RKO (cell line): ENCODE results near the gene BAG3.
A peak's percentile ranks its signal among the peaks of the same experiment; 100 is the strongest.
"Not testable (repeated sequence)": the region's sequence is repeated elsewhere in the genome, so short reads cannot be mapped to it uniquely, and the experiment has no call there.

ENCODE experiments used
- DNase-seq: peaks from one replicate; pipeline ENCODE4 v3.0.0-alpha.2; 2016; ENCODE audit warnings: low spot score

Gene BAG3

DNA sequence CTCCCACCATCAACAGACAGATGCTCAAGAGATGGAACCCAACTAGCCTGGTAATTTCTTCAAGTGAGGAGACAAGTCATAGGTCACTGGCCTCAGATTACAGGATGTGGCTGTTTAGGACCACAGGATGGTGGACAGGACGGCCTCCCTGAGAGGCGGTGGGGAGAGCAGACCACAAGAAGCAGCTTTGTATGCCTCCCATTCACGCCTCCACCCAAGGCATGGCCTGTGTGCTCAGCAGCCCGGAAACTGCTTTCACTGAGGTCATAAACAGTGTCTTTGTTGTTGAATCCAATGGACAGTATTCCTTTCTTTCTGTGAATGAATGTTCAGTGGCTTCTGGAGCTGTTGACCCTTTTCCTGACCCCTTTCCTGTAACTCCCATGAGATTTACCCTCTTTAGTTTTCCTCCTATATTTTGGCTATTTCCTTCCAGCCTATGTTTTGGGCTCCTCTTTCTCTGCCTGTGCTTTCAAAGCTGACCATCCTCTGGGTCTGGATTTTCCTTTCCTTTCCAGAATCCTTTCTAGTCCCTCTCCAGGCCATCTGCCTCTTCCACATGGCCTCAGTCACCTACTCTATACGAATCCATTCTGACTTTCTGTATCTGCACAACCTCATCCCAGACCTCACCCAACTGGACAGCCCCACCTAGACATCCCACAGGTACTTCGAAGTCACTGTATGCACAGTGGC, 42.2 kb downstream of the BAG3 start:
- DNase-seq, result no peak

DNA sequence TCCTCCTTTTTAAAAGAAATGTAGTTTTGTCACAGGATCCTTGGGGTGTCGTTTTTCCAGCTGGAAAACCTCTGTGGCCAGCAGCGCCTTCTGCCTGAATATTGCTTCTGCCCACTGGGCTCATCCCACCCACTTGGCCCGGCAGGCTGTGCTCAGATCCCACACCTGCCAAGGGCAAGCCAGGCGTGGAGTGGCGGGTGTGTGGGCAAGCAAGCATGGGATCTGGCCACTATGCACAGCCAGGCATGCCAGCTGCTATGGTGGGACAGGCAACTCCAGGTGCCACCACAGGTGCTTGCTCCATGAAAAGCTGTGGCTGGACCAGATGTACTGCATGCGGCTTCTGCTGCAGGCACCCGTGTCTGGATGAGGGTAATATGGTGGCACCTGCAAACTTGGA, 43.4 kb downstream of the BAG3 start:
- DNase-seq, result no peak

DNA sequence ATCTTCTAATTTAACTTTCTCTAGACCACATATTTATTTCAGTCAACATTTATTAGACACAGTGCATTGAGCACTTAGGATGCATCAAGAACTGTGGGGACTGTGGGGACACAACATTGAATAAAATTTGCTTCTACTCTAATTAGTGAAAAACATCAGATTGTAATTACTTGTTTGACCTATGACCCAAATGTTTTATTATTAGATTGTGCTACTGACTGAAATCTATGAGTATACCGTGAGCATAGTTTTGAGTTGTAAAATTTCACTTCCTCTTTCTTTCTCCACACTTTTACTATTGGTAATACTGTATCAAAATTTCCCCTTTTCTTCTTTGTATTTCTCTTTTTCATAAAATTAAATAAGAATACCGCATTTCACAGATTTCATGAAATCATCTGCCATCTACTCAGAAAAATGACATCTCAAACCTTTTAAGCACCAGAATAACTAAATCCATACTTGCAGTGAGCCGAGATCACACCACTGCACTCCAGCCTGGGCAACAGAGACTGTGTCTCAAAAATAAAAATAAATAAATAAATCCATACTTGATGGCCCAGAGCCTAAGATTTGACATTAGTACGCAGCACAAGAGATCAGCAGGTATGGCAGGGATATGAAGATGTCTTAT, 49.3 kb downstream of the BAG3 start:
- no peak for DNase-seq

DNA sequence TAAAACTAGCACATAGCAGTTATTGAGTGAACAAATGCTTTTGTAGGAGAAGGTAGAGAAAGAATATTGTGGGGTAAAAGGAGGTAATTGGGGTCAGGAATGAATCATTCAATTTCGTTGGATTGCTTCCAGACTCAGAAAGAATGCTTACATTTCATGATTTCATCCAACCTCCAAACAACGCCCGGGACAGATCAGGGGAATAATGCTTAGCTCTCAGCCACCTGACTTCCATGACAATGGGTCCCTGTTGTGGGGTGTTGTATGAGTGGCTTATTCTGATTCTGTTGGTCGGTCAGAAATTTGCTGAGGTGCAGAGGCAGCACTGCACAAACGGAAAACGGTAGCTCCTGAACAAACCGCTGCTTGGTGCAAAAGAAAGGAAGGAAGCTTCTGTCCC, 50.7 kb downstream of the BAG3 start:
- DNase-seq, result no peak

DNA sequence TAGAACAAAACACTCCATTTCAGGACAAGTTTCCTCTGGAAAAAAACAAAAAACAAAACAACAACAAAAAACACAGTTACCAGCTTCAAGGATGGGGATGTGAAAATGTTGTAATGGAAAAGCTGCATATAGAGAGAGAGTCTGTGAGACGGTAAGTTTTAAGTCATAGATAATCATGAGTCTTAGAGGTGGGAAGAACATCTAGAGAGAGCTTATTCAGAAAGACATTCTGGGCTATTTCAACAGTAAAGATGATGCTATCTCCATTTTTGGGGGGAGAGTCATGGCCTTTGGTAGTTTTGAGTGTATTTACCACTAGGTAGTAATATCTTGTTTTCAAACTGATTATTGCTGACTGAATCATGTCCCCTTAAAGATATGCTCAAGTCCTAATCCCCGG, 51.4 kb downstream of the BAG3 start:
- no peak for DNase-seq

DNA sequence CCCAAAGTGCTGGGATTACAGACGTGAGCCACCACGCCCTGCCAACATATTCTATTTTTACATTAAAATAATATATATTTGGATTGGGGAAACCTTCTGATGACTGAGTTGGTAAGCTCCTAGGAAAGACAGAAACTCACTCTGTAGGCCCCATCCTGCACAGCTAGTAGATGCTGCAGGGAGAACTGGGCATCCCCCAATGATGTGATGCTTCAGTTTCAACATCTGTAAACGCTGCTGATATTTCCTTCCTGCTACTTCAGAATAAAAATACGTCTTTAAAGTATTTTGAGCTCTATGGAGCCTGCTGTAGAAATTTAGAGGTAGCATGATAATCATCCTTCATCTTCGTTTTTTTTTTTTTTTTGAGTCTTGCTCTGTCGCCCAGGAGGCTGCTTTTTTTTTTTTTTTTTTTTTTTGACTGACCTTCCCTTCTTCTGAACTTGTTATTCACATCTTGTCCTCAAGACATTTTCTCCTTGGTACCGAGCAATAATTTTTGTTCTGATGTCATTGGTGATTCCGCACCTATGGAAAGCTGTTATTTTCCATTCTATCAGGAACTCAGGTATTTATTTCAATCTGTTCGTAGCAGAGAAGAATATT, 52.8 kb downstream of the BAG3 start:
- DNase-seq, result no peak

DNA sequence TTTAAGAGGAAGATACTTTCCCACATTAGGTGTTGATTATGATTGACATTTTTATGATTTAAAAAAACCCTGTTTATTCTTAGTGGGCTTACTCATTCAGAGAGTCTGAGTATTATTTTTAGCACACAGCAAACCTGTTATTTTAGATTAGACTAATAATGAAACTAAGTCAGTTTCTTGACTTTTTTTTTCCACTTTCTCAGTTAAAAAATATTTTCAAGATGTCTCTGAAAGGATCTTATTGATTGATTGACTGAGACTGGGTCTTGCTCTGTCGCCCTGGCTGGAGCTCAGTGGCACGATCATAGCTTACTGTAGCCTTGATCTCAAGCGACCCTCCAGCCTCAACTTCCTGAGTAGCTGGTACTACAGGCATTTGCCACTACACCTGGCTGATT, 54.3 kb downstream of the BAG3 start:
- no peak for DNase-seq

DNA sequence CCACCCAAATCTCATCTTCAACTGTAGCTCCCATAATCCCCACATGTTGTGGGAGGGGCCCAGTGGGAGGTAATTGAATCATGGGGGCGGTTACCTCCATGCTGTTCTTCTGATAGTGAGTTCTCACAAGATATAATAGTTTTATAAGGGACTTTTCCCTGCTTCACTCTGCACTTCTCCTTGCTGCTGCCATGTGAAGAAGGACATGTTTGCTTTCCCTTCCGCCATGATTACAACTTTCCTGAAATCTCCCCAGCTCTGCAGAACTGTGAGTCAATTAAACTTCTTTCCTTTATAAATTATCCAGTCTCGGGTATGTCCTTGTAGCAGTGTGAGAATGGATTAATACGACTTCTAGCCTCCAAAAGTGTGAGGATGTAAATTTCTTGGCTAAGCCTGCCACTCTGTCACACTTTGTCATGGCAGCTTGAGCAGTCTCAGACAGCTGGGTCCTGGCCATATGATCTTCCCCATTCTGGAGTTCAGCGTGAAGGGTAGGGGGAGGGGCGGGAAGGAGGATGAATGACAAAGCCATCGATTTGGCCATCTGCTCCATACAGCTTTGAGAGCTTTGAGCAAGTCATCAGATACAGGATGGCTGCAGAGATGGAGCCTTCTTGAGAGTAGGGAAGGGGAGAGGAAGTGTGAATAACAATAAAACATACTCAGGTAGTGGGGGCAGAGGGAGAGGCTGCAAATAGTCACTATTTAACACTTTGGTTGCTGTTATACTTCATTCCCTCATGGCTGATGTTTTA, 55.5 kb downstream of the BAG3 start:
- DNase-seq, result no peak

DNA sequence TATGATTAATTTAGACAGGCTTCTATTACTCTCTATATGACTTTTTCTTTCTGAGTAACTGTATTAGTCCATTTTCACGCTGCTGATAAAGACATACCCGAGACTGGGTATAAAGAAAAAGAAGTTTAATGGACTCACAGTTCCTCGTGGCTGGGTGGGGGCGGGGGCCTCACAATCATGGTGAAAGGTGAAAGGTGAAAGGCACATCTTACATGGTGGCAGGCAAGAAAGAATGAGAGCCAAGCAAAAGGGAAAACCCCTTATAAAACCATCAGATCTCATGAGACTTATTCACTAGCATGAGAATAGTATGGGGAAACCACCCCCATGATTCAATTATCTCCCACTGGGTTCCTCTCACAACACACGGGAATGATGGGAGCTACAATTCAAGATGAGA, 56.2 kb downstream of the BAG3 start:
- not testable (repeated sequence) for DNase-seq

DNA sequence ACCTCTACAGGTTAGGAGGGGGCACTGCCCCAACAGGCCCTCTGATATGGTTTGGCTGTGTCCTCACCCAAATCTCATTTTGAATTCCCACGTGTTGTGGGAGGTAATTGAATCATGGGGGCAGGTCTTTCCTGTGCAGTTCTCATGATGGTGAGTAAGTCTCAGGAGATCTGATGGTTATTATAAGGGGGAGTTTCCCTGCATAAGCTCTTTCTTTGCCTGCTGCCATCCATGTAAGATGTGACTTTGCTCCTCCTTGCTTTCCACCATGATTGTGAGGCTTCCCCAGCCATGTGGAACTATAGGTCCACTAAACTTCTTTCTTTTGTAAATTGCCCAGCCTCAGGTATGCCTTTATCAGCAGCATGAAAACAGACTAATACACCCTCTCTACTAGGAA, 59.8 kb downstream of the BAG3 start:
- not testable (repeated sequence) for DNase-seq

DNA sequence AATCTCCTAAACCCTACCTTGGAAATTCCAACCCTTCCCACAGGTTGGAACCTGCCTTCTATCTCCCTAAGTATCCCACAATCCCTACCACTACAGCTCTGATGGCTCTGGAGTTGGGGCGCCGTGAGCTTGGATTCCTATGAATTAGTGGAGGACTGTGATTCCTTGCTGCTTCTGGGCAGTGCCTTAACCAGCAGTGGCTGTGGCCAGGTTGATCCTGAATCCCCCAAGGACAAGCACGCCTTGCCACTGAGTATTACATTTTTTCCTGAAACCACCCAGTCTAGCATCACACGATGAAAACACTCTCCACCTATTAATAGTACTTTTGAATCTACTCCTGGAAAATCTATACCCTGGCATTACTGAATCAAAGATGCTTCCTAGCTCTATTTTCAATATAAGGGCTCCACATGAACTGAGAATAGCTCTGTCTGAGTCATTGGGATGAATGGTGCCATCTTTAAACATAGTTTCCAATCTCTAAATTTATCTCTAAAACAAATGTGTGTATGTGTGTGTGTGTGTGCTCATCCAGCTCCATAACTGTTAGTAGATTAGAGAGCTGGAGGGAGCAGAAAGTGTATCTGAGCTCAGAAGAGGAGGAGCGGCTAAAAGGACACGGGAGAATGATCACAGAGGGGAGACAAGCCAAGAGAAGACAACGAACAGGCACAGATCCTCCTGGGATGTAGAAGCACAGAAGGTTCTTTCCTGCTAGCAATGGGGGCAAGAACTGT, 62.7 kb downstream of the BAG3 start:
- no peak for DNase-seq

DNA sequence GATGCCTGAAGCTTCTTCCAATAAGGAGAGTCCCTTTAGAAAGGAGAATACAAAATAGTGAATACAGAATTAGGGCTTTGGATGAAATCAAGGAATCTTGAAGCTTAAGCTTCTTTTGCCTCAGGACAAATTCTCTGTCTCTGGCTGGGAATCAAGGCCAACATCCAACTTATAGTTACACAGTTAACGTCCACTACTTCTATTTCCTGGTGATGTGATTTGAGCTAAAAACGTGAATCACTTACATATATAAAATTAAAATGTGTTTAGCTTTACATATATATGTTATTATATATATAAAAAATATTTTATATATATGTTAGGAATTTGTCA, 63.3 kb downstream of the BAG3 start:
- no peak for DNase-seq

DNA sequence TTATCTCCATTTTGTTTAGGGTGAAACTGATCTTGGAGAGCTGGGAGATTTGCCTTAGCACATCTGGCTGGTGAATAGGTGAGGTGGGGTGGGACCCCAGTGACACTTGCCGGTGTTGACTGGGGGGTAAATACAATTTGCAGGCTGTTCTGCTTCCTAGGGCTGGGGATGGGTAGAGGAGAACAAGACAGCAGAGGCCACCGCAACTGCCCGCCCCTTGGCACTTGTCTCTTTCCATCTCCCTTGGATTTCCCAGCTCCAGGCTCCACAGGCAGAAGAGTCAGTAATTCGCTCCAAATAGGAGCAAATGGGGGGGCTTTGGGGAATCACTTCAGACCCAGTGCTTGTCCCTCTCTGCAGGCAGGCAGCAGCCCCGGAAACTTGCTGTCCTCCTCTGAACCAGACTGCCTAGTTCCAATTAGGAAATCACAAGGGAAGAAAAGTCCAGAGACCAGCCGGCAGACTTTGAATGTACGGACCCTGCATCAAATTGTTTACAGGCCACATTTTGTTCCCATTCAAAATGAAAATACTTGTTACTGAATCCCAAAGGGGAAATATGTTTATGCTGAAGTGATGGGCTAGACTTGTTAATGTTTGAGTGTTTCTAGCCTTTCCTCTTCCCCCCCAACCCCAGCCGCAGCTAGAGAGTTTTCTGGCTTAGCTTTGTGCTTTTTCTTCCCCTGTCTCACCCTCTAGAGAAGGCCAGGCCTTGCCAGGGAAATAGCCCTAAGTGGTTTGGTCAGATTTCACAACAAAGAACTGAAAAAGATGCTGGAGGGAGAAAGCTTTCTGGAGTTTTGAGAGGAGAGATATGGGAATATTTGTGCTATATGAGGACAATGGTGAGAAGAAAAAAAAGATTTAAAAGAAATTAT, 64.7 kb downstream of the BAG3 start:
- no peak for DNase-seq

DNA sequence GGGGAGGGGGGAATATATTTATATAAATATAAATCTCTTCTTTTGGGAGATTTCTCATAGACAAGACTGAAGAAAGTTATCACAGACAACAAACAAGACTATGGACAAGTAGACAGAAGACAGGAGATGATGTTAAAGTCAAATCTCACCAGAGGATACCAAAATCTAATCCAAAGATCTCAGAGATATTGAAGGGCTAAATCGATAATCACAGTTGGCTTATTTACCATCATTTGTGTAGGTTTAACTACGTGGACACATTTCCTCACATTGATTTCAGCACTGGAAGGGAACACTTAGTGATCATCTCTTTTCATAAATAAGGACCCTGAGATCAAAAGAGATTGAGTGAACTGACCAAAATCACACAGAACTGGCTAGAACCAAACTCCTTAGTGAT, 72.0 kb downstream of the BAG3 start:
- no peak for DNase-seq

DNA sequence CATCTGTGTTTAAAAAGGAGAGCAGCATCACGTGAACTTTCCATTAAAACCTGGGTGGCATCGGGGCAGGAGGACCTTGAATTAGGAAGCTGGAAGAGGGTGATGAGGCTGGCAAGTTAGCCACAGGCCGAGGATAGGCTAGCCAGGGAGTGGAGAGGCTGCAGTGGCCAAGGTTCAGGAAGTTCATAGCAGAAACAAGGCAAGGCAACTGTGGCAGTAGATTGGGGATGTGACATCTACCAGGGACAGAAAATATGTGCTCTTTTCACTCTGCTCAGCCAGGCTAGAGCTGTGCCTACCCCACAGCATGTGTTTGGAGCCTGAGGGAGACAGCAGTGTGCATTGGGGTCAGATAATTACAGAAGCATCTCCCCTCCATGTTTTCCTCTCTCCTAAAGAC, 72.4 kb downstream of the BAG3 start:
- DNase-seq, result no peak

DNA sequence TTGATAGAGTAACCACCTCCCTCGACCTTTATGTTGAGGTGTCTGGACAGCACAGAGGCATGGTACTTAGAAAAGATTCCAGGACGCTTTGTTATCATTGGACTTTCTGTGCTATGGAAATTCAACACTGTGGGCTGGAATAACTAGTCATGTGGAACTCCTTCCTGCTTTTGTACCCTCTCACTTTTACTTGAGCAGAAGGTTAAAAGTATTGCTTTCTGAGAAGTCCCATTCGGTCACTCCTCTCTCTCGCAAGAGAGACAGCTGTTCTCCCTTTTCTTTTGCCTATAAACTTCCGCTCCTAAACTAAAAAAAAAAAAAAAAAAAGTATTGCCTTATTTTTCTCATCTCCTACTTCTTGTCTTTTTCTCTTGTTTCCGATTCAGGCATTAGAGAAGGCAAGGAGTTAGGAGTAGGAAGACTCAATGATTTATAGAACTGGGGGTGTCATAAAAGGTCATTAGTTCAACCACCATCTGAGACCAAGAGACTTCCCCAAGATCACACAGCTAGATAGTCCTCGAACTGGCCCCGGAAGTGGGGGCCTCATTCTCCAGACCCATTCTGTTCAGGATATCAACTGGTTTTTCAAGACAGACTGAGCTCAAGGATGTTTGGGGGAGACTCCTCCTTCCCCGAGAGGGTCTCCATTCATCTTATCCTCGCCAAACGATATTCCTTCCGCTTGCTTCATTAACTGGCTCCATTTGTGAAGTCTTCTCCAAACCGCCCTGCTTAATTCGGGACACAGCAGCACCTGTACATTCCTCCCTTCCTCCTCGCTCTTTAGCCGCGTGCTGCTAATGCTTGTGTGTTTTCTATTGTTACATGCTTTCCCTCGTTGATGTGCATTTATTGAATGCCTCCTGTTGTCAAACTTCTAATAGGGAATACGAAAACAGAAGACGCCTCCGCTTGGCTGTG, 73.7 kb downstream of the BAG3 start:
- DNase-seq, result no peak

DNA sequence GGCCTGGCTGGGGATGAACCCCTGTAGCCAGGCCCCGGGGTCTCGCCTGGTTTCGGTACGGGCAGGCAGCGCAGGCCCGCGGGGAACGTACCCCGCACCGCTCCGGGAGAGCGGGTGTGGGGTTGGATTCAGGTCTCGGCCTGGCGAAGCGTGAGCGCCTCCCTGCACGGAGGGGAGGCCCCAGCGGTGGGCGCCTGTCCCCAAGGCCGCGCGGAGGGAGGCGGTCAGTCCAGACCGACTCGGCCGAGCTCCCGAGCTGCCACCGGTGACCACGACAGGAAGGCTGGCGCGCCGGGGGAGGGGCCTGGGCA, 74.3 kb downstream of the BAG3 start:
- no peak for DNase-seq

DNA sequence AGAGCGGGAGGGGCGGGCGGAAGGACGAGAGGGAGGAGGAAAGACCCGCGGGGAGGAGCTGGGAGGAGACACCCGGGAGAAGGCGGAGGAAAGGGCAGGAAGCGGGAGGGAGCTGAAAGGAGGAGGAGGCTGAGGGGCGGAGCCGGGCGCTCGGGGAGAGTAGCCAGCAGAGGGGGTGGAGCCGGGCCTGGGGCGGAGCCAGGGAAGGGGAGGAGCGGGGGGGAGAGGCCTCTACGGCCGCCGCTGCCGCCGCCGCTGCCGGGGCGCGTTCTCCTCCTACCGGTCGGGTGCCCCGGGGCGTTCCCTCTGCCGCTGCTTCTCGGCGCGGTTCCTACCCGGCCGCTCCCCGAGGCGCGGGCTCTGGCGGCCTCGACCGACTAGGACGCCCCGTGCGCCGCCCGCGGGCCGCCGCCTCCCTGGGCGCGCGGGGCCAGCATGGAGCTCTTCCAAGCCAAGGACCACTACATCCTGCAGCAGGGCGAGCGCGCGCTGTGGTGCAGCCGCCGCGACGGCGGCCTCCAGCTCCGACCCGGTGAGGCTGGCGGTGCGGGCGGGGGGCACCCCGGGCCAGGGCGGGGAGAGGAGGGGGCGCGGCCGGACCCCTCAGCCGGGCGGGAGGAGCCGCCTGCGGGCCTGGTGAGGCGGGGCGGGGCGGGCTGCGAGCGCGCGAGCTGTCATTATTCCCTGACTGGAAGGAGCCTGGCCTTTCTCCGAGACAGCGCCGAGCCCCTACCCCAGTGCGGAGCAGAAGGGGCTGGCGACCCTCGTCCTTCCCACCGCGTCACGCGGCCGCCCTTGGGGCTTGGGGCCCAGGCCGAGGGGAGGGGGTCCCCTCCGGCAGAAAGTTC, 74.9 kb downstream of the BAG3 start, which contains the start of gene INPP5F:
INPP5F (plus strand) TSS at position 223 of the 848 bp plus-strand sequence; CDS start at position 436, 213 bp downstream.
- DNase-seq, result peak; percentile 97

DNA sequence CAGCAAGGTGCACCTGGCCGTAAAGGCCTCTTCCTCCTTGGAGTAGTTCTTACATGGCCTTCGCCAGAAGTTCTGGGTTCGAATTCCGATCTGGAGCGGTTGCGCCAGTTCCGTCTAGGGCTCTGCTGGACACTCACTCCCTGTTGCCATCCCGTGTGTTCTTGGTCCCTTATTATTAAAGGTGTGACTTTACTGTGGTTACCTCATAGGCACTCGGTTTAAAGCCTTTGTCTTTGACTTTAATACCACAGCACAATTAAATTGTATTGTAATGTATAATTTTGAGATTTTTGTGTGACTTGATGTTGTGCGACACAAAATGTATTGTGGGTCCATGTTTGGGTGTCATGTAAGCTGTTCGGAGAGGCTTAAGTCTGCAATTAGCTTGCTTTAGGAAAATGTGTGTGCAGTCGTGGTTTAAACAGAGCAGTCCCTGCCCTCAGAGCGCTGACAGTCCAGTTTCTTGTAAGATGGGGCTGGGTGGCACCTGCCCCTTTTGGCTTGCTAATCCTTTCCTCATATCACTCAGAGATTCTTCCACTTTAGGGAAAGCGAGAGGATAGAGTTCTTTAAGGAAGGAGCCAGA, 75.6 kb downstream of the BAG3 start:
- DNase-seq, result peak; percentile 15
